Measurements from ENCODE around the gene PCDH15. TPM values are rescaled to one million over a fixed set of nuclear protein-coding genes. Genes with fewer than 3 reads are reported as not detected.

Gene PCDH15
- total RNA-seq, 1 experiment from 2014 or later = not detected

- in situ Hi-C loops (cut with HindIII; ENCODE audit: low sequenced_read_pairs) = no loop called here
- DNase-seq (ENCODE audit: low spot score) = no peak
Observed at GRCh38 chr10:54067361-54067760, 733.7 kb downstream of the PCDH15 start.

- in situ Hi-C loops (cut with HindIII; ENCODE audit: low sequenced_read_pairs) = no loop called here
- no peak for DNase-seq (ENCODE audit: low spot score)
Observed at GRCh38 chr10:54066646-54067045, 734.4 kb downstream of the PCDH15 start.

GRCh38 chr10:54065106-54065505 is 735.9 kb downstream of the PCDH15 start:
- in situ Hi-C loops (cut with HindIII; ENCODE audit: low sequenced_read_pairs) = no loop called here
- DNase-seq (ENCODE audit: low spot score) = no peak

GRCh38 chr10:54064215-54064614 is 736.8 kb downstream of the PCDH15 start:
- in situ Hi-C loops (cut with HindIII; ENCODE audit: low sequenced_read_pairs) = no loop called here
- DNase-seq (ENCODE audit: low spot score) = no peak

- in situ Hi-C loops (cut with HindIII; ENCODE audit: low sequenced_read_pairs) = no loop called here
- no peak for DNase-seq (ENCODE audit: low spot score)
Observed at GRCh38 chr10:54063514-54063913, 737.5 kb downstream of the PCDH15 start.

- no peak for DNase-seq (ENCODE audit: low spot score)
- in situ Hi-C loops (cut with HindIII; ENCODE audit: low sequenced_read_pairs) = no loop called here
Observed at GRCh38 chr10:54060572-54060971, 740.5 kb downstream of the PCDH15 start.

- no peak for DNase-seq (ENCODE audit: low spot score)
- in situ Hi-C loops (cut with HindIII; ENCODE audit: low sequenced_read_pairs) = no loop called here
Observed at GRCh38 chr10:54057357-54057756, 743.7 kb downstream of the PCDH15 start.

- in situ Hi-C loops (cut with HindIII; ENCODE audit: low sequenced_read_pairs) = no loop called here
- no peak for DNase-seq (ENCODE audit: low spot score)
Observed at GRCh38 chr10:54026340-54026739, 774.7 kb downstream of the PCDH15 start.

GRCh38 chr10:54011117-54011516 is 789.9 kb downstream of the PCDH15 start:
- in situ Hi-C loops (cut with HindIII; ENCODE audit: low sequenced_read_pairs) = no loop called here
- DNase-seq (ENCODE audit: low spot score) = no peak

- in situ Hi-C loops (cut with HindIII; ENCODE audit: low sequenced_read_pairs) = no loop called here
- no peak for DNase-seq (ENCODE audit: low spot score)
Observed at GRCh38 chr10:54010337-54010933, 790.6 kb downstream of the PCDH15 start.

- in situ Hi-C loops (cut with HindIII; ENCODE audit: low sequenced_read_pairs) = no loop called here
- DNase-seq (ENCODE audit: low spot score) = no peak
Observed at GRCh38 chr10:54009672-54010071, 791.4 kb downstream of the PCDH15 start.

- in situ Hi-C loops (cut with HindIII; ENCODE audit: low sequenced_read_pairs) = no loop called here
- no peak for DNase-seq (ENCODE audit: low spot score)
Observed at GRCh38 chr10:54002077-54002476, 799.0 kb downstream of the PCDH15 start.

GRCh38 chr10:53997953-53998352 is 803.1 kb downstream of the PCDH15 start:
- in situ Hi-C loops (cut with HindIII; ENCODE audit: low sequenced_read_pairs) = no loop called here
- DNase-seq (ENCODE audit: low spot score) = no peak

GRCh38 chr10:53990799-53991238 is 810.2 kb downstream of the PCDH15 start:
- in situ Hi-C loops (cut with HindIII; ENCODE audit: low sequenced_read_pairs) = no loop called here
- DNase-seq (ENCODE audit: low spot score) = no peak

GRCh38 chr10:53983431-53983830 is 817.6 kb downstream of the PCDH15 start:
- in situ Hi-C loops (cut with HindIII; ENCODE audit: low sequenced_read_pairs) = no loop called here
- DNase-seq (ENCODE audit: low spot score) = no peak

GRCh38 chr10:53980210-53980609 is 820.8 kb downstream of the PCDH15 start:
- in situ Hi-C loops (cut with HindIII; ENCODE audit: low sequenced_read_pairs) = no loop called here

GRCh38 chr10:53978301-53978700 is 822.7 kb downstream of the PCDH15 start:
- in situ Hi-C loops (cut with HindIII; ENCODE audit: low sequenced_read_pairs) = no loop called here

More at GRCh38 chr10:53980210-53980609, 820.8 kb downstream of the PCDH15 start:
- no peak for DNase-seq (ENCODE audit: low spot score)

GRCh38 chr10:53977267-53977666 is 823.8 kb downstream of the PCDH15 start:
- in situ Hi-C loops (cut with HindIII; ENCODE audit: low sequenced_read_pairs) = no loop called here

More at GRCh38 chr10:53978301-53978700, 822.7 kb downstream of the PCDH15 start:
- no peak for DNase-seq (ENCODE audit: low spot score)

GRCh38 chr10:53957401-53957800 is 843.6 kb downstream of the PCDH15 start:
- in situ Hi-C loops (cut with HindIII; ENCODE audit: low sequenced_read_pairs) = no loop called here
- DNase-seq (ENCODE audit: low spot score) = no peak

More at GRCh38 chr10:53977267-53977666, 823.8 kb downstream of the PCDH15 start:
- no peak for DNase-seq (ENCODE audit: low spot score)

- in situ Hi-C loops (cut with HindIII; ENCODE audit: low sequenced_read_pairs) = no loop called here
- no peak for DNase-seq (ENCODE audit: low spot score)
Observed at GRCh38 chr10:53955091-53955490, 845.9 kb downstream of the PCDH15 start.

Data from G401 (cell line).